Keratinocyte (primary cell): ENCODE results near the gene CDK14.

Experiments
- CTCF ChIP-seq, 3 experiments: IDR thresholded peaks in 1 of 3; conservative IDR thresholded peaks in 1 of 3; optimal IDR thresholded peaks in 1 of 3; 2 replicates in 2 of 3; 3 replicates in 1 of 3; pipeline versions ENCODE3 to v1.5.1; 2011; ENCODE audit warnings: low read length in 3 of 3, mild to moderate bottlenecking in 3 of 3, moderate library complexity in 2 of 3, control low read depth in 1 of 3, inconsistent platforms in 1 of 3; ENCODE audit not compliant: insufficient read depth in 2 of 3; ENCODE audit errors: extremely low read depth in 1 of 3
- EZH2 ChIP-seq: IDR thresholded peaks from one replicate; pipeline ENCODE4 v1.6.1; 2012; ENCODE audit warnings: inconsistent platforms, mild to moderate bottlenecking, low read length, moderate library complexity

- TF ChIP-seq CTCF (optimal IDR thresholded peaks at IDR 0.05 in 1 of 3, IDR thresholded peaks at IDR 0.05 in 1 of 3, conservative IDR thresholded peaks at IDR 0.05 in 1 of 3; ENCODE audit: extremely low read depth in 1 of 3, insufficient read depth in 2 of 3, low read length in 3 of 3), result no peak
- TF ChIP-seq EZH2, result no peak
Observed at GRCh38 chr7:91230503-91230902, 634.4 kb downstream of the CDK14 start.
